HCT116 (cell line): ENCODE results near the gene CDR2. TPM values are rescaled to one million over a fixed set of nuclear protein-coding genes. Genes with fewer than 3 reads are reported as not detected.

Experiments used
- ATAC-seq: fragments of 200-7000 bp; cut with Tn5 transposase; 2 replicates; pipeline ENCODE4 v1.9.1; 2020; ENCODE audit warnings: mild to moderate bottlenecking, moderate library complexity
- BruUV-seq: library from RNA; stranded (reverse); fragments of 400-500 nt; replicated peaks from 2 replicates; lab custom pipeline; 2021; lab: Mats Ljungman, UMichigan
- CTCF ChIA-PET: fragments of 300-600 bp; sonication (Branson Sonifier 250); formaldehyde crosslinking; loops from one replicate; lab custom pipeline; 2021; ENCODE audit warnings: antibody characterized with exemption; lab: Charles Lee
- POLR2A ChIA-PET: fragments of 300-600, 350-600 bp; sonication (Branson Sonifier 250); formaldehyde crosslinking; loops from one replicate; lab custom pipeline; 2021; ENCODE audit warnings: antibody characterized with exemption; lab: Charles Lee
- RAD21 ChIA-PET, 2 experiments: fragments of 300-600 bp; sonication (Branson Sonifier 250); formaldehyde crosslinking; loops; one replicate each; lab custom pipeline; 2023; ENCODE audit warnings: low total read pairs in 2 of 2; ENCODE audit not compliant: uncharacterized antibody in 2 of 2, unreplicated experiment in 2 of 2, low non-redundant PET in 1 of 2; lab: Charles Lee
- DNase-seq: peaks from one replicate; pipeline ENCODE4 v3.0.0-alpha.2; 2010; ENCODE audit warnings: low read depth, low spot score
- H2AFZ ChIP-seq: fragments of 200-600 bp; shearing (Covaris generic), sonication (generic); 2 replicates; pipeline ENCODE4 v1.6.1; 2017; ENCODE audit warnings: low read depth, mixed run types, mixed read lengths, antibody characterized with exemption, low read length; ENCODE audit not compliant: poor library complexity, severe bottlenecking
- H3K27ac ChIP-seq: 2 replicates; pipeline ENCODE4 v1.5.1; 2012; ENCODE audit warnings: low read depth, low read length
- H3K27me3 ChIP-seq: fragments of 200-600 bp; sonication (generic); 2 replicates; pipeline ENCODE4 v1.6.1; 2016; ENCODE audit warnings: mixed run types, low read length, mixed read lengths; ENCODE audit not compliant: insufficient read depth
- H3K36me3 ChIP-seq, 2 experiments: fragments of 200-500 bp in 1 of 2; fragments of 200-600 bp in 1 of 2; sonication (Bioruptor generic) in 1 of 2; sonication (generic) in 1 of 2; 2 replicates each; pipeline versions ENCODE4 v1.5.1 to v1.6.1; 2014 to 2016; ENCODE audit warnings: low read length in 2 of 2, inconsistent platforms in 1 of 2, mixed read lengths in 1 of 2, mixed run types in 1 of 2; ENCODE audit not compliant: insufficient read depth in 2 of 2, control insufficient read depth in 1 of 2
- H3K4me1 ChIP-seq, 2 experiments: fragments of 200-600 bp in 1 of 2; sonication (generic) in 1 of 2; 2 replicates each; pipeline versions ENCODE4 v1.5.1 to v1.6.1; 2012 to 2017; ENCODE audit warnings: low read length in 2 of 2, inconsistent platforms in 1 of 2, mild to moderate bottlenecking in 1 of 2, mixed read lengths in 1 of 2, mixed run types in 1 of 2, moderate library complexity in 1 of 2; ENCODE audit not compliant: insufficient read depth in 2 of 2, control insufficient read depth in 1 of 2
- H3K4me2 ChIP-seq: fragments of 200-600 bp; sonication (generic); 2 replicates; pipeline ENCODE4 v1.6.1; 2017; ENCODE audit warnings: mixed run types, low read length, mixed read lengths
- H3K4me3 ChIP-seq, 2 experiments: fragments of 200-600 bp in 1 of 2; sonication (generic) in 1 of 2; replicated peaks in 1 of 2; 2 replicates each; pipeline ENCODE4 v1.5.1; 2011 to 2016; ENCODE audit warnings: low read length in 2 of 2, control low read depth in 1 of 2, low read depth in 1 of 2, mild to moderate bottlenecking in 1 of 2, mixed read lengths in 1 of 2, mixed run types in 1 of 2
- H3K79me2 ChIP-seq: fragments of 200-600 bp; sonication (generic); 2 replicates; pipeline ENCODE4 v1.6.1; 2017; ENCODE audit warnings: mild to moderate bottlenecking, mixed run types, low read length, moderate library complexity, mixed read lengths; ENCODE audit not compliant: insufficient read depth
- H3K9ac ChIP-seq: fragments of 200-600 bp; sonication (generic); 2 replicates; pipeline ENCODE4 v1.6.1; 2016; ENCODE audit warnings: low read length, mixed read lengths
- H3K9me2 ChIP-seq: fragments of 200-600 bp; sonication (generic), shearing (Covaris generic); 2 replicates; pipeline ENCODE4 v1.6.1; 2017; ENCODE audit warnings: mixed run types, mild to moderate bottlenecking, moderate library complexity; ENCODE audit not compliant: insufficient read depth
- H3K9me3 ChIP-seq, 2 experiments: fragments of 200-500 bp in 1 of 2; fragments of 200-600 bp in 1 of 2; sonication (Bioruptor generic) in 1 of 2; sonication (generic) in 1 of 2; 2 replicates each; pipeline ENCODE4 v1.6.1; 2014 to 2017; ENCODE audit warnings: low read length in 2 of 2, mixed read lengths in 2 of 2, inconsistent platforms in 1 of 2, low read depth in 1 of 2, mild to moderate bottlenecking in 1 of 2, mixed run types in 1 of 2, moderate library complexity in 1 of 2; ENCODE audit not compliant: control insufficient read depth in 1 of 2, insufficient read depth in 1 of 2
- H4K20me1 ChIP-seq: fragments of 200-600 bp; sonication (generic), shearing (Covaris generic); 2 replicates; pipeline ENCODE4 v1.6.1; 2017; ENCODE audit warnings: mixed run types, mild to moderate bottlenecking, moderate library complexity; ENCODE audit not compliant: insufficient read depth
- CBX3 ChIP-seq: IDR thresholded peaks from 2 replicates; pipeline ENCODE4 v1.6.1; 2012; ENCODE audit warnings: low read depth
- ELF1 ChIP-seq: IDR thresholded peaks from 2 replicates; pipeline ENCODE4 v1.6.1; 2012; ENCODE audit warnings: low read depth, borderline replicate concordance
- EZH2 ChIP-seq: fragments of 200-600 bp; sonication (generic); IDR thresholded peaks from 2 replicates; pipeline ENCODE4 v1.6.1; 2017; ENCODE audit warnings: antibody characterized with exemption, mixed run types
- EZH2phosphoT487 ChIP-seq: fragments of 200-600 bp; IDR thresholded peaks from 2 replicates; pipeline ENCODE4 v1.6.1; 2018; ENCODE audit warnings: antibody characterized with exemption, borderline replicate concordance
- FOSL1 ChIP-seq: IDR thresholded peaks from 2 replicates; pipeline ENCODE4 v1.6.1; 2012; ENCODE audit warnings: low read depth
- POLR2A ChIP-seq: IDR thresholded peaks from 2 replicates; pipeline ENCODE4 v1.7.0; 2011; ENCODE audit warnings: borderline replicate concordance; ENCODE audit not compliant: insufficient read depth, insufficient read length; ENCODE audit errors: extremely low read depth
- POLR2AphosphoS5 ChIP-seq: IDR thresholded peaks from 2 replicates; pipeline ENCODE4 v1.6.1; 2011; ENCODE audit warnings: mild to moderate bottlenecking, low read depth, low read length, moderate library complexity
- SIN3A ChIP-seq: IDR thresholded peaks from 2 replicates; pipeline ENCODE4 v1.6.1; 2012; ENCODE audit warnings: low read depth
- SP1 ChIP-seq: IDR thresholded peaks from 2 replicates; pipeline ENCODE4 v1.6.1; 2012; ENCODE audit warnings: low read depth
- TCF7L2 ChIP-seq: IDR thresholded peaks from 2 replicates; pipeline ENCODE4 v1.7.0; 2011; ENCODE audit warnings: borderline replicate concordance, inconsistent platforms; ENCODE audit not compliant: insufficient read depth, insufficient read length; ENCODE audit errors: extremely low read depth
- intact Hi-C: fragments of 100-400 bp; cut with micrococcal nuclease; formaldehyde crosslinking; loops from 2 replicates; pipeline ENCODE4 v1.10.0; 2022
- total RNA-seq: library from RNA; stranded (reverse); gene quantifications from one replicate; pipeline ENCODE4 v1.2.1, GENCODE V29; 2021; ENCODE audit not compliant: unreplicated experiment
- TF ChIP-seq, protein P1 (sequence below): IDR thresholded peaks from 2 replicates; pipeline ENCODE4 v1.6.1; 2012; ENCODE audit warnings: low read depth
- TF ChIP-seq, protein P2 (sequence below): IDR thresholded peaks from 2 replicates; pipeline ENCODE4 v1.6.1; 2012
- TF ChIP-seq, protein P3 (sequence below): IDR thresholded peaks from 2 replicates; pipeline ENCODE4 v1.6.1; 2012

The CDR2 gene
- total RNA-seq, 1 experiment from 2014 or later = 27.3 TPM

DNA sequence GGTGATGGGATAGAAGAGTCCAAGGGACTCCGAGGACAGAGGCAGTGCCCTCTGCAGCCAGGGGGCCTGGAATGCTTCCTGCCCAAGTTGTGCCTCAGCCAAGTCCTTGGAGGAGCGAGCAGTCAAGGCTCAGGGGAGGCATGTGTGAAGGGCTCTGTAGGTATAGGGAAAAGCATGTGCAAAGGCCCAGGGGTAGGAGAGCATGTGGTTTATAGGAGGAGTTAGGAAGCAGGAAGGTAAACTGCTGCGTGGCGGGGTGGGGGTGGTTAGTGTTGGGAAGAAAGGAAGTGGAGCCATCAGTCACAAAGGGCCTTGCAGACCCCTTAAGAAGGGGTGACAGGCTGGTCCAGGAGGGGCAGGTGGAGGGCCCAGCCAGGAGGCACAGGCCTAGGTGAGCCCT lies 70.0 kb downstream of the CDR2 start:
- Histone ChIP-seq H3K27ac (no peak overlapping the region), H3K27me3 (no peaks in the 10 kb centered on the region), H3K9me3 (no peaks in the 10 kb centered on the region), H3K4me3 (no peak overlapping the region), H3K4me1 (peaks cover 0 to 8% of the 10 kb centered on the region in 2 experiments; a peak in 1 of 4 replicates), H3K9me2 (no peaks in the 10 kb centered on the region), H3K36me3 (peaks cover 16 to 38% of the 10 kb centered on the region in 2 experiments), H4K20me1 (no peaks in the 10 kb centered on the region; the same call in 1 of the 2 replicates), H2AFZ (no peak overlapping the region), H3K79me2 (peaks cover 59% of the 10 kb centered on the region), H3K4me2 (no peak overlapping the region), H3K9ac (no peak overlapping the region)
- RAD21 ChIA-PET = no interaction called here
- POLR2A ChIA-PET = no interaction called here
- TF ChIP-seq TCF7L2 = no peak
- TF ChIP-seq, protein P1, sequence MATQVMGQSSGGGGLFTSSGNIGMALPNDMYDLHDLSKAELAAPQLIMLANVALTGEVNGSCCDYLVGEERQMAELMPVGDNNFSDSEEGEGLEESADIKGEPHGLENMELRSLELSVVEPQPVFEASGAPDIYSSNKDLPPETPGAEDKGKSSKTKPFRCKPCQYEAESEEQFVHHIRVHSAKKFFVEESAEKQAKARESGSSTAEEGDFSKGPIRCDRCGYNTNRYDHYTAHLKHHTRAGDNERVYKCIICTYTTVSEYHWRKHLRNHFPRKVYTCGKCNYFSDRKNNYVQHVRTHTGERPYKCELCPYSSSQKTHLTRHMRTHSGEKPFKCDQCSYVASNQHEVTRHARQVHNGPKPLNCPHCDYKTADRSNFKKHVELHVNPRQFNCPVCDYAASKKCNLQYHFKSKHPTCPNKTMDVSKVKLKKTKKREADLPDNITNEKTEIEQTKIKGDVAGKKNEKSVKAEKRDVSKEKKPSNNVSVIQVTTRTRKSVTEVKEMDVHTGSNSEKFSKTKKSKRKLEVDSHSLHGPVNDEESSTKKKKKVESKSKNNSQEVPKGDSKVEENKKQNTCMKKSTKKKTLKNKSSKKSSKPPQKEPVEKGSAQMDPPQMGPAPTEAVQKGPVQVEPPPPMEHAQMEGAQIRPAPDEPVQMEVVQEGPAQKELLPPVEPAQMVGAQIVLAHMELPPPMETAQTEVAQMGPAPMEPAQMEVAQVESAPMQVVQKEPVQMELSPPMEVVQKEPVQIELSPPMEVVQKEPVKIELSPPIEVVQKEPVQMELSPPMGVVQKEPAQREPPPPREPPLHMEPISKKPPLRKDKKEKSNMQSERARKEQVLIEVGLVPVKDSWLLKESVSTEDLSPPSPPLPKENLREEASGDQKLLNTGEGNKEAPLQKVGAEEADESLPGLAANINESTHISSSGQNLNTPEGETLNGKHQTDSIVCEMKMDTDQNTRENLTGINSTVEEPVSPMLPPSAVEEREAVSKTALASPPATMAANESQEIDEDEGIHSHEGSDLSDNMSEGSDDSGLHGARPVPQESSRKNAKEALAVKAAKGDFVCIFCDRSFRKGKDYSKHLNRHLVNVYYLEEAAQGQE = no peak
- no peak for TF ChIP-seq EZH2phosphoT487
- TF ChIP-seq FOSL1 = no peak
- TF ChIP-seq SP1 = no peak
- TF ChIP-seq, protein P2, sequence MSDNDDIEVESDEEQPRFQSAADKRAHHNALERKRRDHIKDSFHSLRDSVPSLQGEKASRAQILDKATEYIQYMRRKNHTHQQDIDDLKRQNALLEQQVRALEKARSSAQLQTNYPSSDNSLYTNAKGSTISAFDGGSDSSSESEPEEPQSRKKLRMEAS = no peak
- no peak for TF ChIP-seq POLR2A
- TF ChIP-seq CBX3 = no peak
- TF ChIP-seq EZH2 = no peak
- TF ChIP-seq ELF1 = no peak
- TF ChIP-seq SIN3A = no peak
- TF ChIP-seq POLR2AphosphoS5 = no peak
- TF ChIP-seq, protein P3, sequence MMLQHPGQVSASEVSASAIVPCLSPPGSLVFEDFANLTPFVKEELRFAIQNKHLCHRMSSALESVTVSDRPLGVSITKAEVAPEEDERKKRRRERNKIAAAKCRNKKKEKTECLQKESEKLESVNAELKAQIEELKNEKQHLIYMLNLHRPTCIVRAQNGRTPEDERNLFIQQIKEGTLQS = no peak
- no TSS peak for BruUV-seq
- ATAC-seq = no peak
- no peak for DNase-seq
- CTCF ChIA-PET = no interaction called here
- intact Hi-C loops = no loop called here
